Stimulated activated CD4-positive, alpha-beta T cell treated with anti-CD3 and anti-CD28 coated beads, TNF-alpha, amount 100 ng/mL, for 1 hour (primary cell): ENCODE measurements around the gene RNF126.
A peak's percentile ranks its signal among the peaks of the same experiment; 100 is the strongest.

Source experiments
- DNase-seq, 3 donors: peaks; one replicate each; pipeline ENCODE4 v3.0.0-alpha.2; 2020; ENCODE audit warnings: low read depth in 3 of 3, low spot score in 1 of 3

Gene RNF126

DNA sequence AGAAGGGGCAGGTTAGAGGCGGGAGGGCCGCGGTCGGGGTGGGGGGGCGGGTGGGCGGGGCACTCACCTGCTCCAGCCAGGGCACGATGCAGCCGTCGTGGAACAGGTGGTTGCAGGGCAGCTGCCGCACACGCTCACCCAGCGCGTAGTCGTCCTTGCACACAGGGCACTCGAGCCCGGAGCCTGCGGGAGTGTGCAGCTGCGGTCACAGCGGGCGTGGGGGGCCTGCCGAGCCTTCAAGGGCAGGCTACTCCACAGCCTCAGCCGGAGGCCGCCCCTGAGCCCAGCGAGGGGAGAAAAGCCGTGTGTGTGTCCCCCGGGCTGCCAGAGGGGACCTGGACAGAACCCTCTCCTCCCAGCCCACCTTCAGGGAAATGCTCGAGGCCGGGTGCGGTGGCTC, 14.7 kb downstream of the RNF126 start:
- DNase-seq: no peak

DNA sequence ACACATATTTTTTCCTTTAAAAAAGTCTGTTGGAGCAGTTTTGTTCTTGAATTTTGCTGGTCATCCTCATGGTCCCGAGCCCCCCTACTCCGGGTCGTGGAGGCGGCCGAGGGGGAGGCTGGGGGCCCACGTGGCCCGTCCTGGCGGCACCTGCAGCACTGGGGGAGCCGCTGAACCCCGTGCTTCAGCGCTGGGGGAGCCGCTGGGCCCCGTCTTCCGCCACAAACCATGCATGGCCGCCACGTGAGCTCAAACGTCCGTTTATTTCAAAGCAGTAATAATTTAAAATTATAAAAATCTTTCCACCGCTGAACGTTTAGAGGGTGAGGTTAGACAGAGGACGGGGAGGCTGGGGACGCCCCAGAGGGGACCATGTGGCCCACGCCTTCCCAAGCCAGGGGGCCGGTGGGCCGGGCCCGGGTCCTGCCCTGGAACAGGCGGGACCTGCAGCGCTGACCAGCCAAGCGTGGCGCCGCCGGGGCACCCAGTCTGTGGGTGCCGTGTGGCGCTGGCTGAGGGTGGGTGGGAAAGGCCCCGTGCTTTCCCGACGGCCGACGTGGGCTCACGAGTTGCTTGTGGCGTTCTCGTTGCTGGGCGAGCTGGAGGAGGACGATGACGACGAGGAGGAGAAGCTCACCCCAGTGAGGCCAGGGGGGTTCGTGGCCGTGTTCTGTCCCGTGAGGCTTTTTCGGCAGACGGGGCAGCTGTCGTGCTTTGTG, 15.3 kb downstream of the RNF126 start:
- DNase-seq: no peak

DNA sequence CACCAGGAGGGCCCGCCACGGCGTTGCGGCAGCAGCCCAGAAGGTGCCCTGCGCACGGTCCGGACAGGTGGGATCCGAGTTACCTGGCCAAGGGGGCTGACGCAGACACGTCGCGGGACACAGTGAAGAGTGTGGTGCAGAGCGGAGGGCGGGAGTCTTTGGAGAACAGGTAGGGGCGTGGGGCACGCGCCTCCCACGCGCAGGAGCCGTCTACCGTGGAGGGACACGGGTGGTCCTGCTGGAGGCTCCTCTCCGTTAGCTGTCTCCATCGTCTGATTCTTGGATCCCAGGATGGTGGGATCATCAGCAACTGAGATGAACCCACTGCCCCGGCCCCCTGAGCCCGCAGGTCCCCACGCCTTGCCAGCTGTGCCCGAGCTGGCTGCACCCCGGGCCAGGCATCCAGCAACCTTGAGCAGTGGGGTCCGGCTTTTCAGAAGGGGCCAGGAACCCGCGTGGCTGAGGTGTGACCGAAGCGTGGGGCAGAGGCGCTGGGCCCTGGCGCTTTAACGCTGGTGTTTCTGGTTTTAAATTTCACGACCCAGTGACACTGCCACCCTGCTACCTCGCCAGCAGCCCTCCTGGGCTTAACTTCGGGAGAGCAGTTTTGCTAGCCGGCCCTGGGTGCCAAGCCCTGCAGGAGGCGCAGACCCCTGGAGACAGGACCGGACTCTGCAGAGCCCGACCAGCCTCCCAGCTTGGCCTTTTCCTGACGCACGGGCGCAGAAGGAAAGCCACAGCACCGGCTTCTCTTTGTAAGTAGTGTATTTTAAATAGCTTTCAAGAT, 16.0 kb downstream of the RNF126 start:
- no peak for DNase-seq

DNA sequence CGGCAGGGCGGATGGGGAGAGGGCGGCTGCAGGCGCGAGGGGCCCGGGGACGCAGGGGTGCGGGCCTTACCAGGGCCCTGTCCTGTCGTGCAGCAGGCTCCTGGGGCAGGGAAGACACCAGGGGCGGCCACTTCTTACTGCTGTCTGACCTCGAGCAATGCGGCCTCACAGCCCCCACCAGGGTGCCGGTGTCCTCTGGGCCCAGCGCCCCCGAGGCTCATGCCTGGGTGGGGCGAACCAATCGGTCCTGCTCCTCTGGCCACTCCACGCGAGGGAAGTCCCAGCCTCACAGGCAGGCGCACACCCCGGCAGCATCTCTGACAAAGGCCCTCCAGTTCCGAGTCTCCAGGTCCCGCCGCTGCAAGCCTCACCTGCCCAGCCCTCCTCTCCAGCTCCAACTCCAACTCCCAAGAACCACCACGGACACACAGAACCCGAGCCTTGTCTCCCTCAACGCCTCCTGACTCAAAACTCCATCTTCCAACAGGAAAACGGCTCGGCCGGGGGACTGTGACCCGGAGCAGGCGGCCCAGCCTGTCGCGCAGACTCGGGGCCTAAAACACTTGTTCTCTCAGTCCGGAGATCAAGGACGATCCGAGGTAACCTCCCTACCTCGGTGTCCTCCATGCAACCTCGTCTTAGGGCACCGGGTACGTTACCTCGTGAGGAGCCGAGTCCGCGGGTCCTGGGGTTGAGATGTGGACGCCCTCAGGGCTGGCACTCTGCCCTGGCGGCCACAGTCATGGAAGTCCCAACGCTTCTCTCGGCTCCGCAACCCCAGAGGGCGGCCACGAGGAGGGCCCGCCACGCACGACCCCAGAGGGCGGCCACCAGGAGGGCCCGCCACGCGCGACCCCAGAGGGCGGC, 16.9 kb downstream of the RNF126 start:
- no peak for DNase-seq

DNA sequence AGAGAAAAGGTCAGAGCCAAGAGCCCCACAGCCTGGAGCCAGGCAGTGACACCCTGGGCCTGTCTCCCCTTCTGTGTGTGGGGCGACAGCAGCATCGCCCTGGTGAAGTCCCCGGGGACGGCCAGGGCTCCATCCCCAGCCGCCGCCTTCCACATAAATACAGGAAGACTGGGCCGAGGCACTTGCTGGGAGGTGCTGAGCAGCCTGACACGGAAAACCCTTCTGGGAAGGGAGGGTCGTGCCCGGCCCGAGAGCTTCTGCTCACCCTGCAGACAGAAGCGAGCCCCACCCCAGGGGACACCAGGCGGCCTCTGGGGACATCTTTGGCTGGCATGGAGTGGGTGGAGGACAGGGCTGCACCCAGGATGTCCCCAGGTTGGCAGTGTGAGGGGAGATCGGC, 18.2 kb downstream of the RNF126 start:
- no peak for DNase-seq

GRCh38 chr19:644363-644762, 18.7 kb downstream of the RNF126 start:
- DNase-seq: no peak

- DNase-seq: no peak
Observed at GRCh38 chr19:643736-644135, 19.3 kb downstream of the RNF126 start.

GRCh38 chr19:642767-643727, 20.0 kb downstream of the RNF126 start:
- no peak for DNase-seq

DNA sequence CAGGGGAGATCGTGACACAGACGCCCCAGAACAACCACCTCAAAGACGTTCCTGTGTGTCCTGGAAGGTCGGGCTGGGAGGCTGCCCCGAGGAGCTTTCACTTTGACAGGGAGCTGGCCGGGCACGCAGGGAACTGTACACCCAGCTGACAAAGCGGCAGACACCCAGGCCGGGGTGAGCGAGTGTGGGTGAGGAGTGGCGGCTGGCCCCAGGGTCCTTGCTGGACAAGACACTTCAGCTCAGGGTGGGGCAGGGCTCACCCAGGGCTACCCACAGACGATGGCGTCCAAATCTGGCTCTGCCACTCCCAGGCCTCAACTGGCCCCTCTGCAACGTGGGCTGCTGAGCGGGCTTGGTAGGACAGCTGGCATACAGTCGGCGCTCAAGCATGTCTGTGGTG, 21.3 kb downstream of the RNF126 start:
- DNase-seq: no peak

DNA sequence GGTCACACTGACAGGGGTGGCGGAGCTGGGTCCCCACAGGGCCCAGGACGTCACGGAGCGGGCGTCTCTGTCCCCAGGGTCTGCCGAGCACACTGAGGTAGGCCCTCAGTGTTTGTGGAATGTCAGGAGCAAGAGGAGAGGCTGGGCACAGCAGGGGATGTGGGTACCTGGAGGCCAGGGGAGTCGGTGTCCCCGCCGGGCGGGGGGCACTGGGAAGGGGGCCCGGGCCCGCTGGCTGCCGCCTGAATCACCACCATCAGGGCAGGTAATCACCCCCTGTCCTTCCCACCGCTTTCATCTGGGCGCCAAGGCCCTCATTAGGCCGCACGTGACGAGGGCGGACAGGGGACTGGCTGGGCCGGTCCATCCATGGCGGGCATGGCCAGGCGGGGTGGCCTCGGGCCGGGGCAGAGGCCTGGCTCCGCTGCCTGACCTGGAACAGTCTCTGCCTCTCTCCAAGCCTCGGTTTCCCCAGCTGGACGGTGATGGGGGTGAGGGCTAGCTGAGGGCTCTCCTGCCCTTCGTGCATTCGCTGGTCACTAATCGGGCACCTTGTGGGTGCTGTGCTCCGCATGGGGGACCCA, 22.3 kb downstream of the RNF126 start:
- DNase-seq: no peak

DNA sequence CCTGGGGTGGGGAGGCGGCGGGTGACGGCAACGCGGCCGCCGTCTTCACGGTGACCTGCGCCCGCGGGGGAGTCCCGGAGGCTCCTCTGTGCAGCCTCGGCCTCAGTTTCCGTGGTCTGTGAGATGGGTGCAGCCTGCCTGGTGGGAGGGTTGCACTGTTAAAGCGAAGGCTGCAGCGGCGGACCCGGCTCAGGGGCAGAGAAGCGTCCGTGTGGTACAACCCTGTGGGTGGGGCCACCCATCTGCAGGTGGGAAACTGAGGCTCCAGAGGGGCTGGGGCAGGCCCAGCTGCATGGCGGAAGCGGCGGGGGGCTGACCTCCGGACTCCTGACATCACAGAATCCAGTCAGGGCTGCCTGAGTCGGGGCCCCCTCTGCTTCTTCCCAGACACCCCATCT, 22.9 kb downstream of the RNF126 start:
- DNase-seq: no peak

DNA sequence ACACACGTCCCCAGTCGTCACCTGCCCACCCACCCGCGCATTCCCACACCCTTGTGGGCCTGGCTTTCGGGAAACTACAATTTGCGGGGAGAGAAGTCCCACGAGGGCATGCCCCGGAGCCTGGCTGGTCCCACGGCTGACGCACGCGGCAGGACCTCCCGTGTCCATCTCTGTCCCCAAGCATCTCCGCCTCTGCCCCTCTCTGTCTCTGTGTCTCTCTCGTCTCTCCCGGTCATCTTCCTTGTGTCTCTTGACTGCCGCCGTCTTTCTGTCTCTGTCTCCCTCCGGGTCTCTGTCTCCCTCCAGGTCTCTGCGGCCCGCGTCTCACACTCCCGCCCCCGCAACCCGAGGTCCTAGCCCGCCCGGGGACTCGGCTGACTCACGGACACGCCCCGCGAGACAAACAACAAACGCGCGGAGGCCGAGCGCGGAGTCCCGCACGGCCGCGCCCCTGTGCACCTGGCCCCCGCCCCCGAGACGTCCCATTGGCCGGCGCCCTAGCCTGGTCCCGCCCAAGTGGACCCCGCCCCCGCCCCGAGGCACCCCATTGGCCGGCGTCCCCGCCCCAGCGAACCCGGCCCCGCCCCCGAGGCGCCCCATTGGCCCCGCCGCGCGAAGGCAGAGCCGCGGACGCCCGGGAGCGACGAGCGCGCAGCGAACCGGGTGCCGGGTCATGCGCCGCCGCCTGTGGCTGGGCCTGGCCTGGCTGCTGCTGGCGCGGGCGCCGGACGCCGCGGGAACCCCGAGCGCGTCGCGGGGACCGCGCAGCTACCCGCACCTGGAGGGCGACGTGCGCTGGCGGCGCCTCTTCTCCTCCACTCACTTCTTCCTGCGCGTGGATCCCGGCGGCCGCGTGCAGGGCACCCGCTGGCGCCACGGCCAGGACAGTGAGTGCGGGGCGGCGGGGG, 23.5 kb downstream of the RNF126 start, which contains the start of gene FGF22:
Gene FGF22 (plus strand): TSS at position 627 of the 908 bp plus-strand sequence. CDS start 47 bp downstream, at position 674.
- peak; percentile 93 to 96 (median 95) for DNase-seq

GRCh38 chr19:638906-639252, 24.1 kb downstream of the RNF126 start:
- no peak for DNase-seq

- no peak for DNase-seq
Observed at GRCh38 chr19:634975-635652, 27.9 kb downstream of the RNF126 start.

- no peak for DNase-seq
Observed at GRCh38 chr19:633786-634639, 29.0 kb downstream of the RNF126 start.

DNA sequence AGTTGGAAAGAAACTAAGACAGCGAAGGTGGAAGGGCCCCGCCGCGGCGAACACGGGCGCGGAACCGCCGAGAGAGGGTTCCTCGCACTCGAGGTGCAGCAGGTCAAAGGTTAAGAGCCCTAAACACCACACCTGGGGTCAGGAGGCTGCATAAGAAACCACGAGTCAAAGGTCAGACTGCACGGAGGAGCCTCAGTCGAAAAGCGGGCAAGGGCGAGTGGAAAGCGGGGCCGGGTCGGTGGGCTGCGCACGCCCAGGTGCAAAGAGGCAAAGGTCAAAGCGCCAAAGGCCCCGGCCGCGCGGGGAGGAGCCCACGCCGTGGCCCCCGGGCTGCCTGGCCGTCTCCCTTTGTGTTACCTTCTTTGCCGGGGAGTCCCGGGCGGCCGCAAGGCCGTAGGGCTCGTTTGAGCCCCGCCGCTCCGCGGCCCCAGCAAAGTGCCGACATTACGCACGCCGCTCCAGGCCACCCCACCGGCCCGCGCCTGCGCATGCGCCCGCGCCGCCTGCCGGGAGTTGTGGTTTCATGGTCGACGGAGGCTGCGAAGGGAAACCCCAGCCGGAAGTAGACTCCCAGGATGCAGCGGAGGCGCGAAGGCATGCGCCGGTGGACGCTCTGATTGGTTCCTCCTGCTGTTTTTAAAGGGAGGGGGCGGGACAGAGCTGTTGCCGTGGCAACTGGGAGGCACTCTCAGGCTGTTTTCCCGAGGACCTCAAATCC, 29.8 kb downstream of the RNF126 start, which contains the start of gene POLRMT:
Gene POLRMT (minus strand): TSS at position 470 of the 718 bp plus-strand sequence. CDS start 25 bp downstream, at position 445.
- peak; percentile 89 to 96 (median 91) for DNase-seq

DNA sequence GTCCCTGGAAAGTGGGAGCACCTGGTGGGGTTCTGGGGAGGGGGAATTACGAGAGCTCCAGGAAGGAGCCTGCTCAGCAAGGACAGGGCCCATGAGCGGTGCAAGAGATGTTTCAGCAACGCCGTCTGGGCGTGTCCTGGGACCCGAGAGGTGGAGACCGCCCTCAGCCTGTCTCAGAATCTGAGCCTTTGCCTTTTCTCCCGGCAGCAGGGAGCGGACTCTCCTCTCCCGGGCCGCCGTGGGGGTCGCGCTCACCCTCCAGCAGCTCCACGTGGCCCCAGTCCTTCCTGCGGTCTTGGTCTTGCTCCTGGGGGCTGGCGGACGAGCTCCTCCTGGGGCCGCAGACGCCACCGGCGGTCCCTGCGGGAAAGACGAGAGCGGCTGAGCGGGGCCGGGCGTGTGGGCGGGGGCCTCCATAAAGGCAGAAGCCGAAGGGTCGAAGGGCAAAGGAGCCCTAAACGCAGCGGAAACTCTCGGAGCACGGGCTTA, 30.4 kb downstream of the RNF126 start:
- DNase-seq: no peak
